ENCODE measurements around the gene MGMT.

DNA sequence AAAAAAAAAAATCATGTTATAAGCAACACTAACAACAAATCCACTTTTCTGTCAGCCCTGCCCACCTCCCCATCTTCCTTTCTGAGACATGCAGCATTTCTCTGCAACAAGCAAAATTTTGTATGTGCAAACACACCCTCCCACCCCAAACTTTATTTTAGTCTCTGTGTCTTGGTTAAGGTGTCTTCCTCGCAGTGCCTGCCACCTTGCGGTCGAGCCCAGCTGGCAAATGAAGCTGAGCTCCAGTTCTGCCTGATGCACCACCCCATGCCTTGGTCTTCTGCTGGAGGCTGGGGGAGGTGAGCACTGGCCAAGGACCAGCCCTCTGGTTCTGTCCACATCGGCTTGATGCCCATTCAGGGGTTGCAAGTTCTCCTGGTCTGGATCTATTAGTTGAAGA is 206.3 kb downstream of the MGMT start:
- TF ChIP-seq, protein P1, sequence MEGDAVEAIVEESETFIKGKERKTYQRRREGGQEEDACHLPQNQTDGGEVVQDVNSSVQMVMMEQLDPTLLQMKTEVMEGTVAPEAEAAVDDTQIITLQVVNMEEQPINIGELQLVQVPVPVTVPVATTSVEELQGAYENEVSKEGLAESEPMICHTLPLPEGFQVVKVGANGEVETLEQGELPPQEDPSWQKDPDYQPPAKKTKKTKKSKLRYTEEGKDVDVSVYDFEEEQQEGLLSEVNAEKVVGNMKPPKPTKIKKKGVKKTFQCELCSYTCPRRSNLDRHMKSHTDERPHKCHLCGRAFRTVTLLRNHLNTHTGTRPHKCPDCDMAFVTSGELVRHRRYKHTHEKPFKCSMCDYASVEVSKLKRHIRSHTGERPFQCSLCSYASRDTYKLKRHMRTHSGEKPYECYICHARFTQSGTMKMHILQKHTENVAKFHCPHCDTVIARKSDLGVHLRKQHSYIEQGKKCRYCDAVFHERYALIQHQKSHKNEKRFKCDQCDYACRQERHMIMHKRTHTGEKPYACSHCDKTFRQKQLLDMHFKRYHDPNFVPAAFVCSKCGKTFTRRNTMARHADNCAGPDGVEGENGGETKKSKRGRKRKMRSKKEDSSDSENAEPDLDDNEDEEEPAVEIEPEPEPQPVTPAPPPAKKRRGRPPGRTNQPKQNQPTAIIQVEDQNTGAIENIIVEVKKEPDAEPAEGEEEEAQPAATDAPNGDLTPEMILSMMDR (conservative IDR thresholded peaks at IDR 0.05 in 1 of 2, IDR thresholded peaks at IDR 0.05 in 1 of 2; ENCODE audit: low read depth in 1 of 2, low read length in 2 of 2): no peak
- no peak for TF ChIP-seq EZH2 (IDR thresholded peaks at IDR 0.05; ENCODE audit: low read length, missing control alignments)

Data from fibroblast of lung (primary cell).